Stimulated activated CD4-positive, alpha-beta T cell treated with anti-CD3 and anti-CD28 coated beads, TNF-alpha, amount 100 ng/mL, for 24 hours (primary cell): ENCODE results near the gene SLX1A.
"Not testable (repeated sequence)": the region's sequence is repeated elsewhere in the genome, so short reads cannot be mapped to it uniquely, and the experiment has no call there.

Experiments
- DNase-seq, 3 experiments: peaks; one replicate each; pipeline ENCODE4 v3.0.0-alpha.2; 2020; ENCODE audit warnings: low read depth in 3 of 3

SLX1A gene

DNA sequence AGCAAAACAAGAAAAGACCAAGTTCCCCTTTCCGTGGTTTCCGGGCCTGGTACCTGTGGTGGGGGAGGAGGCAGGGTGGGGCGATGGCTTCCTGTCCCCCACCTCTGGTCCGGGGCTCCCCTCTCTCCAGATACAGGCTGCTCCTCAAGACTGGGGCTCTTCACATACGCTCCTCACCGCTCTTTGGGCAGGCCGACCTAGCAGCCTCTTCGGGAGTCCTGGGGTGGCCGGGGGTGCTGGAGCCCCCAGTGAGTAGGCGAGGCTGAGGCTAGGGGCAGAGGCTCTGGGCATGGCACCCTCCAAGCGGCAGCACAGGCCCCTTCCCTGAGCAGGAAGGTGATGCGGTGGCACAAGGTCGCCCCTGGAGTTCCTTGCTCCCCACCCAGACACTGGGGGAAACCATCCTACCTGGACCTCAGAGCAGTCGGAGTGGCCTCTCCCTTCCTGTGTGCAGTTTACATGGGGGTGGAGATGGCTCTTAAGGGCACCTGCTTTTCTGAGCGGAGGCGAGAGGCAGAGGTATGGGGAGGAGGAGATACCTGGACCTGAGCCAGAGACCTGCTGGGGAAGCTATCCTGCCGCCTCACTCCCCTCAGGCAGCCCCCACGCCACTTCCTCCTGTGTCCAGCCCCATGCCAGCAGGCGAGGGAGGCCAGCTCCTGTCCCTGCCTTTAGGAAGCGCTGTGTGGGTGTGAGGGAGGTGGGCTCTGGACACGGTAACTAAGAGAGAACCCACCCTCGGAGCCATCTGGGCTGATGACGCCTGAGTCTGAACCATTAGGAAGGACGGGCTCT lies 9.4 kb upstream of the SLX1A start:
- peak in 2 of 3 experiments; percentile 38 to 68 for DNase-seq

DNA sequence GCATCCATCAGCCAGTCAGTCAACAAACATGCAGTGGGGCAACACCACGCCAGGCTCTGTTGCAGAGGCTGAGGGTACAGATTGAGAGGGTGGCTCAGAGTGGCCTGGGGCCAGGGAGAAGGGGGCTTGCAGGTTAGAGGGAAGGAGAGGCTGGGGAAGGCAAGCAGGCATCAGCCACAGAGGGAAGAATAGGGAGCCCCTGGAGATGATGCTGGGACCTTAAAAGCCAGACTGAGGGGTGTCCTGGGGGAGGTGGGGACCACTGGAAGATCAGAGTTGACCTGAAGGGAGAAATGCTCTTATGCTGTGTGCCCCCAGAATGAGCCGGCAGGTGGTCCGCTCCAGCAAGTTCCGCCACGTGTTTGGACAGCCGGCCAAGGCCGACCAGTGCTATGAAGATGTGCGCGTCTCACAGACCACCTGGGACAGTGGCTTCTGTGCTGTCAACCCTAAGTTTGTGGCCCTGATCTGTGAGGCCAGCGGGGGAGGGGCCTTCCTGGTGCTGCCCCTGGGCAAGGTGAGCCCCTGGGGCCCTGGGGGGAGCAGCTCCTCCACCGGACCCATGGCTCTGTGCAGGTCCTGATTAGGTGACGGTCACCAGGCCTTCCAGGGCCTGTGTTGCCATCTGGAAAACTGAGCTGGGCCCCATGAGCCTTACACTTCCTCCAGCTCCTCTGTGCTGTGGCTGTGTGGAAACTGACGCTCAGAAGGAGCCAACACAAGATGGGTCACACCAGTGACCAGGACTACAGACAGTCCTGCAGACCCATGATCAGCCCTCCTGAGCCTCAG lies 8.6 kb upstream of the SLX1A start:
- peak in 2 of 3 experiments; percentile 3 to 42 for DNase-seq

DNA sequence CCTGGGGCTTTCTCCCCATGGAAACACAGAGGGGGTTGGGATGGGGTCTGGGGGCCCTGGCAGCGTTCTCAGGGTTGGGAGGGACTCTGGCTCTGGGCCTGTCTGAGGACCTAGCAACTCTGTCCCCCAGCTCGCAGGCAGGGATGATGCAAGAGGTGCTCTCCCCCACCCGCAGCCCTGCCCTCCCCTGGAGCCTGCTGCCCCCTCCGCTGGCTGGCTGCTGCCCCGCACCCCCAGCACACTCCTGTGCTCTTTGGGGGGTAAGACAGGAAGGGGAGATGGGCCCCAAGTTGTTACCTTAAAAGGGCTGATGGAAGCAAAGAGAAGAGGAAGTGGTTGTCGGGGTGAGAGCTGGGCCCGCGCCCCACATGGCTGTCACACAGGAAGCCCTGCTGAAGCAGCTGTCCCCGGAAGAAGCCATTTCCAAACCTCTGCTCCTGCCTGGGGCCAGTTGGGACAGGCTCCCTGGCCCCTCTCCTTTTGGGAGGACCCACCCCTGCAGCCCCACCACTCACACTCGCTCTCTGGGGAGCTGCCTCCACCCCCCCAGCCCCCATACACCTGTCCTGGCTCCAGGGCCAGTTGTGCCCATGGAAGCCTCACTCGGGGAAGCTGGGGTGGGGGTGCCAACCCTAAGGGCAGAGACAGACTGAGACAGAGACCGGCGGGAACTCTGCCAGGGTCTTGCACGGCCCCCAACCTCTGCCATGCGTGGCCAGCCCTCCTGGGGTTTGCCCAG lies 7.8 kb upstream of the SLX1A start:
- peak in 2 of 3 experiments; percentile 56 to 82 for DNase-seq

DNA sequence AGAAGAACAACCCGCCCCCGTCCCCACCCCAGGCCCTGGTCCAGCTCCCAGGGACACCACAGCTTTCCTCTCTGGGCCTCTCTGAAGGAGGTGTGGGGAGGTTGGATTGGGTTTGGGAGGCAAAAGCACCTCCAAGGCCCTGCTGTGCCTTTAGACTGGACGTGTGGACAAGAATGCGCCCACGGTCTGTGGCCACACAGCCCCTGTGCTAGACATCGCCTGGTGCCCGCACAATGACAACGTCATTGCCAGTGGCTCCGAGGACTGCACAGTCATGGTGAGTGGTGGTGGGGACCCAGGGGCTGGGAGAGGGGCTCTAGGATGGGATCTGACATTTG lies 7.3 kb upstream of the SLX1A start:
- DNase-seq, result no peak

DNA sequence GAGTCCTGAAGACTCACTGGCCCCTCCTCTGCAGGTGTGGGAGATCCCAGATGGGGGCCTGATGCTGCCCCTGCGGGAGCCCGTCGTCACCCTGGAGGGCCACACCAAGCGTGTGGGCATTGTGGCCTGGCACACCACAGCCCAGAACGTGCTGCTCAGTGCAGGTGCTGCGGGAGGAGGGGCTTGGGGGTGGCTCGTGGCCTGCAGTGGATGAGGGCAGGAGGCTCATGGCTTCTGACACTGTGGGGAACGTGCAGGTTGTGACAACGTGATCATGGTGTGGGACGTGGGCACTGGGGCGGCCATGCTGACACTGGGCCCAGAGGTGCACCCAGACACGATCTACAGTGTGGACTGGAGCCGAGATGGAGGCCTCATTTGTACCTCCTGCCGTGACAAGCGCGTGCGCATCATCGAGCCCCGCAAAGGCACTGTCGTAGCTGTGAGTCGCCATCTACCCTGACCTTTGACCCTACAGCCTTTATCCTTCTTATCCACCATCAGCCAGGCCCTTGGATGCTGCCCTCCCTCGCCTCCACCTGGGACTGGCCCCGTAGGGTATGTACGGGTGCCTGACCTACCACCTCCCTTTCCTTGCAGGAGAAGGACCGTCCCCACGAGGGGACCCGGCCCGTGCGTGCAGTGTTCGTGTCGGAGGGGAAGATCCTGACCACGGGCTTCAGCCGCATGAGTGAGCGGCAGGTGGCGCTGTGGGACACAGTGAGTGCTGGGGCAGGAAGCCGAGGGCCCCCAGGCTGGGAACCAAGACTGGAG lies 6.7 kb upstream of the SLX1A start:
- DNase-seq, result peak; percentile 80 to 87 (median 85)

DNA sequence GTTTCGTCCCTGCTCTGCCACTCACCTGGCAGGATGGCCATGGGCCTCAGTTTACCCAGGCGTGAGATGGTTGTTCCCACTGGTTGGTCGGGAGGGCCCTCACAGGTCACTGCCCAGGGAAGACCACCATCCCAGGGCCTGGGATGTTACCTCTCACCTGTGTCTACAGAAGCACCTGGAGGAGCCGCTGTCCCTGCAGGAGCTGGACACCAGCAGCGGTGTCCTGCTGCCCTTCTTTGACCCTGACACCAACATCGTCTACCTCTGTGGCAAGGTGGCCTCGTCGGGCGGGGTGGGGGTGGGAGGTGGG lies 6.2 kb upstream of the SLX1A start:
- DNase-seq, result no peak

DNA sequence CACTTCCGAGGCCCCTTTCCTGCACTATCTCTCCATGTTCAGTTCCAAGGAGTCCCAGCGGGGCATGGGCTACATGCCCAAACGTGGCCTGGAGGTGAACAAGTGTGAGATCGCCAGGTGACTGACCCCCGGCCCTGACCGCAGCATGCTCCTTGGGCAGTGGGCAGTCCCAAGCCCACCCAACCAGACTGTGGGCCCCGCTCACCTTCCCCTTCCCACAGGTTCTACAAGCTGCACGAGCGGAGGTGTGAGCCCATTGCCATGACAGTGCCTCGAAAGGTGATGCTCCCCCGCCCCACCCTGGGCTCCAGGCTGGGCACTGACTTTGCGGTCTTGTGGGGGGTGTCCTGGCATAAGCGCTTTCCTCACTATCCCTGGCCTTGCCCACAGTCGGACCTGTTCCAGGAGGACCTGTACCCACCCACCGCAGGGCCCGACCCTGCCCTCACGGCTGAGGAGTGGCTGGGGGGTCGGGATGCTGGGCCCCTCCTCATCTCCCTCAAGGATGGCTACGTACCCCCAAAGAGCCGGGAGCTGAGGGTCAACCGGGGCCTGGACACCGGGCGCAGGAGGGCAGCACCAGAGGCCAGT lies 5.6 kb upstream of the SLX1A start:
- DNase-seq, result peak in 1 of 3 experiments; percentile 9

DNA sequence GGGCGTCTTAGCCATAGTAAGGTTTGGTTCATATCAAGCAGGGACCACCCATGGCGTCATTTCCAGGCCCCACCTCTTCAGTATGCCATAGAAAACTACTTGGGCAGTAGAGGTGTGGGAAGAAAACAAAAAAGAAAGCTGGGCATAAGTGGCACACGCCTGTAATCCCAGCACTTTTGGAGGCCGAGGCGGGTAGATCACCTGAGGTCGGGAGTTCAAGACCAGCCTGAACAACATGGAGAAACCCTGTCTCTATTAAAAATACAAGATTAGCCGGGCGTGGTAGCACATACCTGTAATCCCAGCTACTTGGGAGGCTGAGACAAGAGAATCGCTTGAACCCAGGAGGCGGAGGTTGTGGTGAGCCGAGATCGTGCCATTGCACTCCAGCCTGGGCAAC lies 2.5 kb upstream of the SLX1A start:
- DNase-seq, result not testable (repeated sequence)

DNA sequence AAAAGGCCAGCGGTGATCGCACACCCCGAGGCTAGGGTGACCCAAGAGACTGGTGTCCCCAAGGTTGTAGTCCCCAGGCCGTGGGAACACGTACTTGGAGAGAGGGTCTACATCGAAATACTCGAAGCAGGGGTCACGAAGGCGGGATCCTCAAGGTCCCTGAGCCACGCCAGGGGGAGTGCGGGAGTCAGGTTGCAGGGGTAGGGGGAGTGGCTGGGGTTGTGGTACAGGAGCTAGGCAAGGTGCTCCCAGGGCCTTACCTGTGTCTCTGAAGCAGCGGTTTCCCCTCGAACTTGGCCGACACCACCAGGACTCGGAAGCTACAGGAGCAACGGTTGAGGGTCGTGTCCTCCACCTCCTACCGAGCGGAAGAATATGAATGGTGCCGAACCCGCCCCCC lies 577 bp upstream of the SLX1A start:
- DNase-seq, result not testable (repeated sequence)

DNA sequence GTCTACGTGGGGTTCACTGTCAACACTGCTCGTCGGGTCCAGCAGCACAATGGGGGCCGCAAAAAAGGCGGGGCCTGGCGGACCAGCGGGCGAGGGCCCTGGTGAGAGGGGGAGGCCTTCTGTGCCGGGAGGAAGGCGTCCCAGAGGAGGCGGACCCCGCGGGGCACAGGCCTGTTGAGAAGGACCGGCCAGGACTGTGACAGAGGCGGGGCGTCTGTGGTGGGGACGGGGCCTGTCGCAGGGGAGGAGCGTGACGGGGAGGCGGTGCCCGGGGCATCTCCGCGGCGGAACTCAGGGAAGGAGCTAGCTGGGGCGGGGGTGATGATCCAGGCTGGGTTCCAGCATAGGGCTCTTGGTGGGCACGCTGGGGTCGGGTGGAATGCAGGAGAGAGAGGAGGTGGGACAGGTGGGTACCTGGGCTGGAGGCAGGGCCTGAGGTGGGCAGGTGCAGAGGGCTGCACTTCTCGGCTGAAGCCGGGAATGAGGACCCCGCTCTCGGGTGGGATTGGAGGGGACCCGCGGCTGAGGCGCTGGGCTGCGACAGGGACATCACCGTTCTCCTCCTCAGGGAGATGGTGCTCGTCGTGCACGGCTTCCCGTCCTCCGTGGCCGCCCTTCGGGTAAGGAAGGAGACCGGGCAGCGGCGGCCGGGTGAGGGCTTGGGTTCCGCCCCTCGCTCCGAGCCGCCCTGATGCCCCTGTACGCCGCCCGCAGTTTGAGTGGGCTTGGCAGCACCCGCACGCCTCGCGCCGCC lies 674 bp downstream of the SLX1A start:
- DNase-seq, result not testable (repeated sequence)

DNA sequence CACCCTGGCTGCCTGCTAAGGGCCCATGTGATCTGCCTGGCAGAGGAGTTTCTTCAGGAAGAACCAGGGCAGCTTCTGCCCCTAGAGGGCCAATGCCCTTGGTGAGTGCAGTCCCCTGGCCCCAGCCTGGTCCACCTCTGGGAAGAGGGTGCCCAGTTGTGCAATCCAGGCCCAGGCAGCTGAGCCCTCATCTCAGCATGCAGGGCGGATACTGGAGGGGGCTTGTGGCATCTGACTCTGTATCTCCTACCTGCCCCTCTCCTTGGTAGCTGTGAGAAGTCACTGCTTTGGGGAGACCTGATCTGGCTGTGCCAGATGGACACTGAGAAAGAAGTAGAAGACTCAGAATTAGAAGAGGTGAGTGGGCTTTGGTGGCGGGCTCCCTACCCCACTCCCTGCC lies 3.3 kb downstream of the SLX1A start:
- not testable (repeated sequence) for DNase-seq

DNA sequence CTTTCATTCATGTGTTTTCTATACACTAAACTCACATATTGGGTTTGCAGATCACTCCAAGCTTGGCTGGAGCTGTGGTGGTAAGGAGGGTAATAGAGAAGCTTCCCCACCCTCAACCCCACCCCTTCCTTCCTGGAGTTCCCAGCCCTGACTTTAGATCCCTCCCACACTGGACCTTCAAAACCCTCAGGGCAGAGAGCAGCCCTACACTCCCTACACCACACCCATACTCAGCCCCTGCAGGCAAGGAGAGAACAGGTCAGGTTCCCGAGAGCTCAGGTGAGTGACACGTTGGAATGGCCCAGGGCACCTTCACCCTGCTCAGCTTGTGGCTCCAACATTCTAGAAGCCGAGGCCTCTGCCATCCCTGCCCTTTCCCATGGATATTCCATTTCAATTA lies 5.4 kb downstream of the SLX1A start, which contains the start of gene SULT1A3:
Gene SULT1A3 (plus strand): TSS at position 207 of the 400 bp plus-strand sequence. CDS start 1,474 bp downstream, outside the sequence.
- not testable (repeated sequence) for DNase-seq

DNA sequence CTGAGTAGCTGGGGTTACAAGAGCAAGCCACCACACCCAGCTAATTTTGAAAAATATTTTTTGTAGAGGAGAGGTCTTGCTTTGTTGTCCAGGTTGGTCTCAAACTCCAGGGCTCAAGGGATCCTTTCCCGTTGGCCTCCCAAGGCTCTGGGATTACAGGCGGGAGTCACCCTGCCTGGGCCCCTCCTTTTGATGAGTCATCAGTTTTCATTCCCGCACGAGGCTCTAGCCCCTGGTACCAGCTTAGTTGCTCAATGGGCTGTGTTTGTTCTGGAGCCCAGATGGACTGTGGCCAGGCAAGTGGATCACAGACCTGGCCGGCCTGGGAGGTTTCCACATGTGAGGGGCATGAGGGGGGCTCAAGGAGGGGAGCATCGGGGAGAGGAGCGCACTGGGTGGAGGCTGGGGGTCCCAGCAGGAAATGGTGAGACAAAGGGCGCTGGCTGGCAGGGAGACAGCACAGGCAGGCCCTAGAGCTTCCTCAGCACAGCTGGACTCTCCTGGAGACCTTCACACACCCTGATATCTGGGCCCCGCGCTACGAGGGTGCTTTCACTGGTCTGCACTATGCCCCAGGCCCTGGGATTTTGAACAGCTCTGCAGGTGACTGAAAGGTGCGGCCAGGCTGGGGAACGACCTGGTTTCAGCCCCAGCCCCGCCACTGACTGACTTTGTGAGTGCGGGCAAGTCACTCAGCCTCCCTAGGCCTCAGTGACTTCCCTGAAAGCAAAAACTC lies 6.1 kb downstream of the SLX1A start:
- not testable (repeated sequence) for DNase-seq

DNA sequence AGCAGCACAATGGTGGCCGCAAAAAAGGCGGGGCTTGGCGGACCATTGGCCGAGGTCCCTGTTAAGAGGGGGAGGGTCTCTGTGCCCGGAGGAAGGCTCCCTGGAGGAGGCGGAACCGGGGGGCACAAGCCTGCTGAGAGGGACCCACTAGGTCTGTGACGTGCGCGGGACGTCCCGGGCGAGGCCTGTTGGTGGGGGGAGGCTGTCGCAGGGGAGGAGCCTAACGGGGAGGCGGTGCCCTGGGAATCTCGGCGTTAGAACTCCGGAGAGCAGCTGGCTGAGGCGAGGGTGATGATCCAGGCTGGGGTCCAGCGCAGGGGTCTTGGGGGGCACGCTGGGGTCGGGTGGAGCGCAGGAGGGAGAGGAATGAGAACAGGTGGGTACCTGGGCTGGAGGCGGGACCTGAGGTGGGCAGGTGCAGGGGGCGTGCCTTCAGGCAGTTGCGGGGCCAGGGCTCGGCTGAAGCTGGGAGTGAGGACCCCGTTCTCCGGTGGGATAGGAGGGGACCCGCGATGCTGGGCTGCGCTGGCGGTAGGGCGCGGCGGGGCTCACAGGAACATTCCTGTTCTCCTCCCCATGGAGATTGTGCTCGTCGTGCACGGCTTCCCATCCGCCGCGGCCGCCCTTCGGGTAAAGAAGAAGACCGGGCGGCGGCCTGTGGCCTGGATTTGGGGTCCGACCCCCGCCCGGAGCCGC lies 12.0 kb downstream of the SLX1A start:
- DNase-seq, result not testable (repeated sequence)

DNA sequence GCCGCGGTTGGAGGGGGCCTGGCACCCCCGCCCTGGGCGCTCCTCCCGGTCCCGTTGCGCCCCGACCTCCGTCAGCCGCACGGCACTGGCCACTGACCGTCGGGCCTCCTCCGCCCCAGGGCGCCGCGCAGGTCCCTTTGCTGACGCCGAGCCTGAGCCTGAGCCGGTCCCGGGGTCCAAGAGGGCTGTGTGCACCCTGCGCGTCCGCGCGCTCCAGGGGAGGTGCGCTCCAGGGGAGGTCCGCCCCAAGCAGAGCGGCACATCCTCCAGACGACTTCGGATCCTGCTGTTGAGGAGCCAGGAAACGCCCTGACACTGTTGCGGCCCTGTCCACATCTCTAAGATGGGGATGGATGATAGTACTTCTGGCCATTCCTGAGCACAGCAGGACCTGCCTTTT lies 12.6 kb downstream of the SLX1A start:
- DNase-seq, result not testable (repeated sequence)

DNA sequence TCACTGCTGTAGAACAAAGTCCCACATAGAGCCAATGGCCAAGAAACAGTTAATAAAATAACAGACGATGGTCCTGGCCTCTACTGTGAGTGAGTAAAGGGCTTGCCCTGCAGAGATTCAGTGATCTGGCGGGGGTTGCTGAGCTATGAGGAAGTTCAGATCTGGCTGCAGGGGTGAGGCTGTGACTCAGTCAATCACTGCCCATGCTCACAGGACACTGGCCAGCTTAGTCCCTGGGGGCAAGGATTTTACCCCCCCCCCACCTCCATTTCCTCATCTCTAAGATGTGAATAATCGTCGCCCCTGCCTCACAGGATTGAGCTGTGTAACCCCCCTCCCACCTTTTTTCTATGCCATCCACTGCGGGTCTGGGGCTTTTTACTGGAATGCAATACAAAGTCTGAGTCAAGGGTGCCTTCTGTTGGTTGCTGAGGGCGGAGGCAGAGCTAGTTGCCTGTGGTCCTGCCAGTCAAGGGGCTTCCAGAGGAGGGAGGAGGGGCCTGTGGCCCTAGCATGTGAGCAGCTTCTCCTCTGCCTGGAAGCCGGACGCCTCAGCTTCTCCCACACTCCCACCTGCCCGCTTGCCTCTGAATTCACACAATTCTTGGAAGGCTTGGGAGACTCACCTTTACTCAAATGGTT lies 13.5 kb downstream of the SLX1A start:
- not testable (repeated sequence) for DNase-seq

DNA sequence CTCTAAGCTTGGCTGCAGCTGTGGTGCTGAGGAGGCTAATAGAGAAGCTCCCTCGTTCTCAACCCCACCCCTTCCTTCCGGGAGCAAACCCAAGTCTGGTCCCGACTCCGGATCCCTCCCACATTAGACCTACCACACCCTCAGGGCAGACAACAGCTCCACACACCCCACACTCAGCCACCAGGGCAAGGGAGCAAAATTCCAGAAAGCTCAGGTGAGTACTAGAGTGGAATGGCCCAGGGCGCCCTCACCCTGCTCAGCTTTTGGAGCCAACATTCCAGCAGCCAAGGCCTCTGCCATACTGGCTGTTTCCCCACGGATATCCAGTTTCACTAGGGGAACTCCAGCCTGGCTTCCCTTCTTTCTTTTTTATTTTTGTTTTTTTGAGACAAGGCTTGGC lies 15.4 kb downstream of the SLX1A start:
- not testable (repeated sequence) for DNase-seq

DNA sequence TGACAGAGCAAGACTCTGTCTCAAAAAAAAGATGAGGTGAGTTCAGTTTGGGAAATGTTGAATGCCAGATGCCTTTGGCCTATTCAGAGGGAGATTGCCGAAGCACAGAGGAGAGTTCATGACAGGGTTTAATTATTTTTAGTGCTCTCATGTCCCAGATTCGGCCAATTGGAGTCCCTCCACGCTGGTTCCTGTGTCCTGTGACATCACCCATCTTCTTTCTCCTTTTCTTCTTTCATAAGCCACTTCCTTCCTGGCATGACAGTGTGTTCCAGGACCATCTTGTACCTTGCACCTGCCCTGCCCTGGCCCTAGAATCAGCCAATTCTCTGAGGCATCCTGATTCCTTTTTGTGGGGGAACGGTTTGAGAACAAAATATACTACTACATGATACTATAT lies 17.7 kb downstream of the SLX1A start:
- DNase-seq, result not testable (repeated sequence)

DNA sequence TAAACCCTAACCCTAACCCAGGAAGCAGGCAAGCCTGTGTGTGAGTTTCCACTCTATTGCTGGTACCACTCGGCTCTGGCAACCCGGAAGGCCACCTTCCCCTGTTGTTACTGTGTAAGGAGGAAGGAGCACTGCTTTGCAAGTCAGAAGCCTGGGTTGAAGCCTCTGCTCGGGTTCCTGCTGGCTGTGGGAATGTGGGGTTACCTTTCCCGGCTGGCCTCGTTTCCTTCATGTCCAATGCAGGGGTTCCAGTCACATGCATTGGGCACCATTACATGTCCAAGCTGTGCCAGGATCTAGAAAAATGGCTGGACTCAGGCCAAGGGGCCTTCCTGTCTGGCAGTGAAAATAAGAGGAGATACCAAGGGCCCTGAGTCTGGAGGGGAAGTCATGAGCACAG lies 23.4 kb downstream of the SLX1A start:
- DNase-seq, result not testable (repeated sequence)
